Adrenal gland (tissue), 5 donors: Measurements from ENCODE around the gene IL3RA.

Experiments used
- CTCF ChIP-seq, 6 experiments: fragments of 450-650 bp in 4 of 6; fragments of 200-600 bp in 2 of 6; sonication (generic) in 1 of 6; IDR thresholded peaks; 1 replicate in 5 of 6; 2 replicates in 1 of 6; pipeline versions ENCODE4 v1.5.1 to v1.8.0; 2016 to 2021; ENCODE audit warnings: antibody characterized with exemption in 6 of 6, mild to moderate bottlenecking in 2 of 6, moderate library complexity in 1 of 6
- POLR2A ChIP-seq, 2 donors: fragments of 450-650 bp; IDR thresholded peaks; one replicate each; pipeline ENCODE4 v1.6.1; 2017; ENCODE audit warnings: antibody characterized with exemption in 2 of 2, mild to moderate bottlenecking in 2 of 2, moderate library complexity in 1 of 2
- donor health status: DM: no; HTN: no; CAD: no.

GRCh38 chrX:1427756-1428155, 91.2 kb downstream of the IL3RA start:
- TF ChIP-seq CTCF (IDR thresholded peaks at IDR 0.05) (no peak), POLR2A (IDR thresholded peaks at IDR 0.05) (no peak)
